Kidney tubule cell (primary cell): ENCODE results near the gene KRT72.

ENCODE experiments used
- DNase-seq: peaks from one replicate; pipeline ENCODE4 v3.0.0-alpha.2; 2018; ENCODE audit warnings: low spot score

The KRT72 gene

GRCh38 chr12:52541709-52542108, 59.6 kb downstream of the KRT72 start:
- no peak for DNase-seq

- no peak for DNase-seq
Measured at GRCh38 chr12:52540531-52540930, 60.7 kb downstream of the KRT72 start.

DNA sequence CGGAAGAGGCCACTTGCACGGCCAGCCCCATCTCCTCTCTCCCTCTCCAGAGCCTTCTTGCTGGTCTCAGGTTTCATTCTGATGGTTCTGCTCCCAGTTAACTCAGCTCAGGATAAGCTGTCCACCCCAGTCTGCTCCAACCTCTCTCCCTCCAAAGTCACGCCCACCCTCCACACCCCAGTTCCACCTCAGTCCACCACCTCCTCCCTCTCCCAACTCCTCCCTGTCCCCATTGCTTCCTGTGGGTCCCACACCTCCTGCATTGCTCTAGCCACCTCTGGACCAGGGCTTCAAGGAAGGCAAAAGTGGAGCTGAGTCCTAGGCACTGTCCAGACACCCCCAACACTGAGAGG, 61.5 kb downstream of the KRT72 start:
- DNase-seq, result no peak

DNA sequence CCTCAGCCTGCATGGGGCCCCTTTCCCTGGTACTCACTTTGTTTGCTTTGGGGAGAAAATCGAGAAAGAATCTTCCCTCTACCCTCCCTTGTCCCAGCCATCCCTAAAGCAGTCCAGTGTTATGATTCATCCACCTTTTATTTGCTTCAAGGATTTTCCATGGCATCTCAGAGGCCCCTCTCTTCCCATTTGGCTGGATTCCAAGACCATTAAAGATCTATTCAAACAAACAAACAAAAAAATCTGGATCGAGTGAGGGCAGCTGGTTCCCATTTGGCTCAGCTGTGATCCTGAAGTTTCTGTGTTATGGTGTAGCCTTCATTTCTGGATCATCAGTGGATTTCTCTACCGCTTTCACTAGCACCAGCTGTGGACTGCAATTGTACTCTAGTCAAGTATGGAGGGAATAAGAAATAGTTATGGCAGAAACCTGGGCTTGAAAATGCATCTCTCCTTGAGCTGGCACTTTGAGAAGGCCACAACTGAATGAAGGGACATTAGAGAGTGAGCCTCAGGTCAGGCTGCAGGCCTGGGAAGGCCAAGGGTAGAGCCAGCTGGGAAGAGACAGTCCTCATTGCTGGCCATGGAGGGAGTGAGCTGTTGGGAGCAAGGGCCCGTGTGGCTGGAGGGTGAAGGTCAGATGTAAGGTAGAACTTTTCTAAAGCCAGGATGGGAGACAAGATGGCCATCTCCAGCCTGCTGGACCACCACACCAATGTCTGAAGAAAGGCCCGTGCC, 62.0 kb downstream of the KRT72 start:
- peak; percentile 61 for DNase-seq

GRCh38 chr12:52537101-52537500, 64.2 kb downstream of the KRT72 start:
- no peak for DNase-seq
